HEK293 (cell line): ENCODE data around the gene RAP2B.
"Not testable (repeated sequence)": the region's sequence is repeated elsewhere in the genome, so short reads cannot be mapped to it uniquely, and the experiment has no call there.

Source experiments
- CTCF ChIP-seq: fragments of 450-650 bp; formaldehyde crosslinking; IDR thresholded peaks from 2 replicates; pipeline ENCODE4 v1.5.1; 2016; ENCODE audit warnings: missing biosample characterization, missing genetic modification characterization
- ZFP41 ChIP-seq: fragments of 450-650 bp; formaldehyde crosslinking; IDR thresholded peaks from 2 replicates; pipeline ENCODE4 v1.5.1; 2016; ENCODE audit warnings: missing biosample characterization, missing genetic modification characterization, borderline replicate concordance
- ZIC2 ChIP-seq: fragments of 450-650 bp; formaldehyde crosslinking; IDR thresholded peaks from 2 replicates; pipeline ENCODE4 v1.5.1; 2016; ENCODE audit warnings: missing biosample characterization, missing genetic modification characterization
- ZNF624 ChIP-seq: fragments of 450-650 bp; formaldehyde crosslinking; IDR thresholded peaks from 2 replicates; pipeline ENCODE4 v1.5.1; 2017; ENCODE audit warnings: missing biosample characterization, missing genetic modification characterization

- not testable (repeated sequence) for TF ChIP-seq ZNF624 (tag by site-specific recombination); ZFP41 (tag by site-specific recombination); ZIC2; CTCF (tag by site-specific recombination)
Measured at GRCh38 chr3:153114270-153114669, 47.8 kb upstream of the RAP2B start.
